Esophagus muscularis mucosa (tissue), 3 donors: ENCODE results near the gene FOXN3.

Experiments used
- CTCF ChIP-seq, 3 experiments: fragments of 200-600 bp in 2 of 3; fragments of 450-650 bp in 1 of 3; sonication (generic) in 2 of 3; IDR thresholded peaks; one replicate each; pipeline ENCODE4 v1.5.1; 2017 to 2019; ENCODE audit warnings: antibody characterized with exemption in 3 of 3, mild to moderate bottlenecking in 2 of 3, moderate library complexity in 1 of 3
- POLR2AphosphoS5 ChIP-seq, 2 donors: sonication (generic); formaldehyde crosslinking; IDR thresholded peaks; one replicate each; pipeline ENCODE4 v1.6.1; 2017; ENCODE audit warnings: antibody characterized with exemption in 2 of 2

DNA sequence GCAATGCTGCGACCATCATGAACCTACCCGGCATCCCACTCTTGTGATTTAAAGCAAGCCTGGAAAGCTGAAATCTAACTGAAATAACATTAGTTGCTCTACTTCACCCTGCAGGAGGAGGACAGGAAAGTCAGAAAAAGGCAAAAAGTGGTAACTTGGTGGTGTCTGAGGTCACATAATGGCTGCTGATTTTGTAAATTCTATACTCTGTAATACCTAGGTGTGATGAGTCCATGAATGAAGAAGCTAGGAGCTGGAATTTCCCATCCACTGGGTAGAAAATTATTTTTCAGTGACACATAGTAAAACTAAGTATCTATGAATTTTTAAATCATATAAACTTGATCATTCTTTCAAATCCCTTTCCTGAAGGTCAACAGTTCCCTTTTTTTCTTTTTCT lies 183.8 kb downstream of the FOXN3 start:
- TF ChIP-seq CTCF (IDR thresholded peaks at IDR 0.05), result no peak
- no peak for TF ChIP-seq POLR2AphosphoS5 (IDR thresholded peaks at IDR 0.05)
